HG03135 (cell line): ENCODE results near the gene KCNK7.

Source experiments
- ATAC-seq: cut with Tn5 transposase; IDR thresholded peaks from one replicate; pipeline ENCODE4 v1.9.1; 2021; ENCODE audit warnings: mild to moderate bottlenecking, moderate library complexity; ENCODE audit not compliant: unreplicated experiment

The KCNK7 gene

DNA sequence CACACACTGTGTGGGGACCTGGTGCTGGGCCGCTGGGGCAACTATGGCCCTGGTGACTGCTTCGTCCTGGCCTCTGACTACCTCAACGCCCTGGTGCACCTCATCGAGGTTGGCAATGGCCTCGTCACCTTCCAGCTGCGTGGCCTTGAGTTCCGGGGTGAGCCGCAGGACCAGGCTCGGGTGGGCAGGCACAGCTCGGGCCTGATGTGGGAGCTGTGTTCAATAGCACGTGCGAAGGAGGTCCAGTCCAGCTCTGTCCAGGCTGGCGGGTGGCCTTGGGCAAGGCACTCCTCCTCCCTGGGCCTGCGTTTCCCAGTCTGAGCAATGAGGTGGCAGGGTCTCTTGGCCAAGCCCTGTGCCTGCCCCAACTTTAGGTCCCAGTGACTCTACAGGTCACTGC lies 34.0 kb upstream of the KCNK7 start:
- no peak for ATAC-seq

DNA sequence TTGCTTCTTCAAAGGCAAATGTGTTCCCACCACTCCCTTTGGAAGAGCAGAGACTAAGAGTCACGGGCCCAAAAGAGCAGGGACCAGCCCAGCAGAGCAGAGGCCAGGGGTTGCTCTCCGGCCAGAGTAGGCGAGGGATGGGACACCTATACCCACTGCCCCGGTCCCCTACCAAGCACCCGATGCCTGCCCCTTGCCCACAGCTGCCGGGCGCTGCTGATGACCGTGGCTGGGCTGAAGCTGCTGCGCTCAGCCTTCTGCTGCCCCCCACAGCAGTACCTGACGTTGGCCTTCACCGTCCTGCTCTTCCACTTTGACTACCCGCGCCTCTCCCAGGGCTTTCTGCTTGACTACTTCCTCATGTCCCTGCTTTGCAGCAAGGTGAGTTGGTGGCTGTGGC lies 31.6 kb upstream of the KCNK7 start:
- ATAC-seq, result no peak

DNA sequence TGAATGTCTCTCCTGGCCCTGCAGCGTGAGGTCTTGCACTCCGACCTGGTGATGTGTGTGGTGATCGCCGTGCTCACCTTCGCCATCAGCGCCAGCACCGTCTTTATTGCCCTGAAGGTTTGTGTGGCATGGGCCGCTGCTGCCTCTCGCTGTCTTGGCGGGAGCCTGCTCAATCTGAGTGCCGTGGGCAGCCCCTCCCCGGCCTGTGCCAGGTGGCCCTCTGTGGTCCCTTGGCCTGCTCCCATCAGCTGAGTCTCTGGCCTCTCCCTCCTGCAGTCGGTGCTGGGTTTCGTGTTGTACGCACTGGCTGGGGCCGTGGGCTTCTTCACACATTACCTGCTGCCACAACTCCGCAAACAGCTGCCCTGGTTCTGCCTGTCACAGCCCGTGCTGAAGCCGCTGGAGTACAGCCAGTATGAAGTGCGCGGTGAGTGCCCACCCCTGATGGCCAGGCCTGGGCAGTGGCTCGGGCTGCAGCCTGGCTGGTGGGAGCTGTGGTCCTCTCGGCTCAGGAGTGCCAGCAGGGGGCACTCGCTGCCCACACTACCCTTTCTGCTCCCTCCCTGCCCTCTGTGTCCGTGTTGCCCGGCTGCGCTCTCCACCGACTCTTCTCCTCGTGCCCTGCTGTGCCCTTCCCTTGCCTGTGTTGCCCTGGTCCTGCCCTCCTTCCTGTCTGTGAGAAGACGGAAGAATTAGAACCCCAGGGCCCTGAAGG lies 30.2 kb upstream of the KCNK7 start:
- no peak for ATAC-seq

DNA sequence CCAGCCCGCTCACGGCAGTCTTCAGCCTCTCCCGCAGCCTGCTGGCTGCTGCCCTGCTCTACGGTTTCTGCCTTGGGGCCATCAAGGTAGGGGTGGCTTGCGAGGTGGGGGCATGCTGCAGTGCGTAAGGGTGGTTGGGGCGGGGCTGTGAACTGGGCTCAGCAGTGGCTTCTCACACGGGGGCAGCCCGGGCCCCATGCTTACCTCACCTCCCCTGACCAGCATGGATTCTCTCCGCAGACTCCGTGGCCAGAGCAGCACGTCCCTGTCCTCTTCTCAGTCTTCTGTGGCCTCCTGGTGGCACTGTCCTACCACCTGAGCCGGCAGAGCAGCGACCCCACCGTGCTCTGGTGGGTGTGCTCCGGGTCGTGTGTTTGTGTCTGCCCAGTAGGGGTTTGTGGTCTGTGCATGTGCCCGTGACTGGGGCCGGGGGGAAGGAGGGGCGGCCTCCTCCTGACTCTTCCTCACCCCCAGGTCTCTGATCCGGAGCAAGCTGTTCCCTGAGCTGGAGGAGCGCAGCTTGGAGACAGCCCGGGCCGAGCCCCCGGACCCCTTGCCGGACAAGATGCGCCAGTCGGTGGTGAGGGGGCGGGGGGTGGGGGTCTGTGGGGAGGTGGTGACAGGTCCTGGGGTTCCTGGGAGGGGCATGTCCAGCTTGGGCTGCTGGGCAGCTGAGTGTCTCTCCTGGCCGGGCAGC lies 29.5 kb upstream of the KCNK7 start:
- no peak for ATAC-seq

DNA sequence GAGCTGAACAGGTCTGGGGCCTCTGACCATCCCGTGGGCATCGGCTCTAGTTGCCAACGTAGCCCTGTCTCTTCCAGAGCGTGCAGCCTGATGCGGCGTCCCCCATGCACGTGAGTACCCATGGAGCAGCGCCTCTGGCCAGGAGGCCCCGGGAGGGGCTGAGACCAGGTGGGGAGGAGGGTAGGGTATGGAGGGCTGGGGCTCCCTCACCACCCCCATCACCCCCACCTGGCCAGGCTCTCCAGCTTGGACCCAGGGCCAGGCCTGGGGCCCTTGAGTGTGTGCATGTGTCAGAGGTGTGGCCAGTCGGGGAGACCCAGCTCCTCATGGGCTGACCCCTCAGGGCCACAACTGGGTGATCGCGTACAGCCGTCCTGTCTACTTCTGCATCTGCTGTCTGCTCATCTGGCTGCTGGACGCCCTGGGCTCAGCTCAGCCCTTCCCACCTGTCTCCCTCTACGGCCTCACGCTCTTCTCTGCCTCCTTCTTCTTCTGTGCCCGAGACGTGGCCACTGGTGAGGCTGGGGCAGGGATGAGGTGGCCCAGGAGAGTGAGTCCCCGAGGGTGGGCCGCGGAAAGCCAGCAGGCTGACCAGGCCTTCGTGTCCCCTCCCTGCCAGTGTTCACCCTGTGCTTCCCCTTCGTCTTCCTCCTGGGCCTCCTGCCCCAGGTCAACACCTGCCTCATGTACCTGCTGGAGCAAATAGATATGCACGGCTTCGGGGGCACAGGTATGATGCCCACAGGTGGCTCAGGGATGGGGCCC lies 28.4 kb upstream of the KCNK7 start:
- ATAC-seq, result no peak

DNA sequence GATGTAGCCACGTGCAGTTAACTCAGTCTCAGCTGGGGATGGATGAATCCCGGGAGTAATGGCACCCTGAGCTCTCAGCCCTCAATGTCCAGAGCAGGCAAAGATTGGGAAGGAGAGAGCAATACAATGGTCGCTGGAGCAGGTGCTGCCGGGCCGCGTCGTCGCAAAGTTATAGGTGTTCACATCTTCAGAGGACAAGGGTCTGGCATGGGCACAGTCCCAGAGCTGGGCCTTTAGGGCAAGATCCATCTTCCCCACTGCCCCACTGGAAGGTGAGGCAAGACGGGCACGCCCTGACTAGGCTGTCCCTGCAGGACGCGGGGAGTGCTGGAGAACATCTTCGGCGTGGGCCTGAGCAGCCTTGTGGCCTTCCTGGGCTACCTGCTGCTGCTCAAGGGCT lies 27.6 kb upstream of the KCNK7 start:
- ATAC-seq, result no peak

DNA sequence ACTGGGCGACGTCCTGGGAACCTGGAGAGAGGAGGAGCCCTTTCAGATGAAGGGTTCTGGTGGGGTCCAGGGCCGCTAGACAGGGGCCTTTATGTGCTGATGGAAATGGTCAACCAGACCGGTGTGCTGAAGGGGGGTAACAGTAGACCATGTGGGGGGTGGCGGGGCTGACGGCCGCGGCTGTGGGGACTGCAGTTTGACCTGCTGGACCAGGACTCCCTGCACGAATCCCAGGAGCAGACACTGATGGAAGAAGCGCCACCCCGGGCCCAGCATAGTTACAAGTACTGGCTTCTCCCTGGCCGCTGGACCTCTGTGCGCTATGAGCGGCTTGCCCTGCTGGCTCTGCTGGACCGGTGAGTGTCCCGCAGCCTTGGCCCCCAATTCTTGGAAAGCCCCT lies 26.4 kb upstream of the KCNK7 start:
- no peak for ATAC-seq

DNA sequence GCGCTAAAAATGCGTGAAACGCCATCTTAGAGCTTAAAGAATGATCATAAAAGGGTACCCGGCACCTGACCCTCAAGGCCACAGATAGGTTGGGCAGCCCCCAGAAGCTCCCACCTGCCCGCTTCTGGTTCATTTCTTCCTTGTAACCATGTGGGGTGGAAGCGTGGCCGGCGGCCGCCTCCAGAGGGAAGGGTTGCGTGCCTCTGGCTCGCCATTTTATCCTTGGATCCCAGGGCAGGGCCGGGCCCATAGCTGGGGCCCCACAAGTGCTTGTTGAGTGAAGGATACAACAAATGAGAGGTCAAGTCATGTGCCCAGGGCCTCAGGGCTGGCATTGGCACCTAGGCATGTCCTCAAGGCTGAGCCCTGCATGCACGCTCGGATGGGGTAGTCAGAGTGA lies 25.9 kb upstream of the KCNK7 start:
- ATAC-seq, result no peak

DNA sequence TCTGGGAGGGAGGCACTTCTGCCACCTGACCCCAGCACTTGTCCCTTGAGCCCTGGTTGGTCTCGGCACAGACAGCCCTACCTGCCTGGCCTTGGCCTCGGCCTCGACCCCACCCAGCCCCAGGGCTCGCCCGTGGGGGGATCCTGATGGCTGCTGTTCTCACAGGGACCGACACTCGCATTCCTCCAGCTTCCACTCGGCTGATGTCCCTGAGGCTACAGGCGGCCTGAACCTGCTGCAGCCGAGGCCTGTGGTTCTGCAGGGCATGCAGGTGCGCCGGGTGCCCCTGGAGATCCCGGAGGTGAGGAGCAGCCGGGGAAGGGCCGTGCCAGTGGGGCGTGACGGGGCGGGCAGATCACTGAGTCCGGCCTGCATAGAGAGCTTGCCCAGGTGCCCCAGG lies 25.1 kb upstream of the KCNK7 start:
- no peak for ATAC-seq

DNA sequence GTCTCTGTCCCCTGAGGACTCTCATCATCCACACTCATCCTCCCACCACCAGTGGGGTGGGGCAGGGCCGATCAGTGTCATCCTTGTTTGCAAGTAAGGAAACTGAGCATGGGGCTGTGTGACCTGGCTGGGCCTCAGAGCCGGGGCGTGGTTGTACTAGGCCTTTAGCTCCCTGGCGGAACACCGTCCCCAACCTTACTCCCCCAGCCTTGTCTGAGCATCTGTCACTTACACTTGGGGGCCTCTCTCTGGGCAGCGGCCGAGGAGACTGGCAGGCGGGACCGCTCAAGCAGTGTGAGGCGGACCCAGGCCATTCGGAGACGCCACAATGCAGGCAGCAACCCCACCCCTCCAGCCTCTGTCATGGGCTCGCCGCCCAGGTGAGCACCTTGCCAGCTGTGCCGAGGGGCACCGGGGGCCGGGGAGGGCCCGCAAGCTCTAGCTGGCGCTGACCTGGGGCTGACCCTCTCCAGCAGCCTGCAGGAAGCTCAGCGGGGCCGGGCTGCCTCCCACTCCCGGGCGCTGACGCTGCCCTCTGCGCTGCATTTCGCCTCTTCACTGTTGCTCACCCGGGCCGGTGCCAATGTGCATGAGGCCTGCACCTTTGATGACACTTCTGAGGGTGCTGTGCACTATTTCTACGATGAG lies 23.8 kb upstream of the KCNK7 start:
- ATAC-seq, result no peak

DNA sequence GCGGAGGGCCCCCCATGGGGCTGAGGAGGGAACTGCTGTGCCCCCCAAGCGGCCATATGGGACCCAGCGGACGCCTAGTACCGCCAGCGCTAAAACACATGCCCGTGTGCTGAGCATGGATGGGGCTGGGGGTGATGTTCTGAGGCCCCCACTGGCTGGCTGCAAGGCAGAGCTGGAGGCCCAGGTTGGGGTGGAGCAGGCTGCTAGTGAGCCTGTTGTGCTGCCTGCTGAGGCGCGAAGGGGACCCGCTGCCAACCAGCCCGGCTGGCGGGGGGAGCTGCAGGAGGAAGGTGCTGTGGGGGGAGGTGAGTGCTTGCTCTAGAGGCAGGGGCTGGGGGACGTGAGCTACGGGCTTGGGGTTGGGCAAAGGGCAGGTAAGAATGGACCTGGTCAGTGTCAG lies 23.2 kb upstream of the KCNK7 start:
- ATAC-seq, result no peak

DNA sequence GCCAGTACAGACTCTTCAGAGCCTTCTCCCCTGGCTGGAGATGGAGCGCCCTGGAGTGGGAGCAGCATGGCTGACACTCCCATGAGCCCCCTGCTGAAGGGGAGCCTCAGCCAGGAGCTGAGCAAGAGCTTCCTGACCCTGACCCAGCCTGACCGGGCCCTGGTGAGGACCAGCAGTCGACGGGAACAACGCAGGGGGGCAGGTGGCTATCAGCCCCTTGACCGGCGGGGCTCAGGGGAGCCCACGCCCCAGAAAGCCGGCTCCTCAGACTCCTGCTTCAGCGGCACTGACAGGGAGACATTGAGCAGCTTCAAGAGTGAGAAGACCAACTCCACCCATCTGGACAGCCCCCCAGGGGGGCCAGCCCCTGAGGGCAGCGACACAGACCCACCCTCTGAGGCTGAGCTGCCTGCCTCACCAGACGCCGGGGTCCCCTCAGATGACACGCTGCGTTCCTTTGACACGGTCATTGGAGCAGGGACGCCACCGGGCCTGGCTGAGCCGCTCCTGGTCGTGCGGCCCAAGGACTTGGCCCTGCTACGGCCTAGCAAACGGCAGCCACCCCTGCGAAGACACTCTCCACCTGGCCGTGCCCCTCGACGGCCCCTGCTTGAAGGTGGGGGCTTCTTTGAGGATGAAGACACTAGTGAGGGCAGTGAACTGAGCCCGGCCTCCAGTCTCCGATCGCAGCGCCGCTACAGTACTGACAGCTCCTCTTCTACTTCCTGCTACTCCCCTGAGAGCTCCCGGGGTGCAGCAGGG lies 22.6 kb upstream of the KCNK7 start:
- no peak for ATAC-seq

DNA sequence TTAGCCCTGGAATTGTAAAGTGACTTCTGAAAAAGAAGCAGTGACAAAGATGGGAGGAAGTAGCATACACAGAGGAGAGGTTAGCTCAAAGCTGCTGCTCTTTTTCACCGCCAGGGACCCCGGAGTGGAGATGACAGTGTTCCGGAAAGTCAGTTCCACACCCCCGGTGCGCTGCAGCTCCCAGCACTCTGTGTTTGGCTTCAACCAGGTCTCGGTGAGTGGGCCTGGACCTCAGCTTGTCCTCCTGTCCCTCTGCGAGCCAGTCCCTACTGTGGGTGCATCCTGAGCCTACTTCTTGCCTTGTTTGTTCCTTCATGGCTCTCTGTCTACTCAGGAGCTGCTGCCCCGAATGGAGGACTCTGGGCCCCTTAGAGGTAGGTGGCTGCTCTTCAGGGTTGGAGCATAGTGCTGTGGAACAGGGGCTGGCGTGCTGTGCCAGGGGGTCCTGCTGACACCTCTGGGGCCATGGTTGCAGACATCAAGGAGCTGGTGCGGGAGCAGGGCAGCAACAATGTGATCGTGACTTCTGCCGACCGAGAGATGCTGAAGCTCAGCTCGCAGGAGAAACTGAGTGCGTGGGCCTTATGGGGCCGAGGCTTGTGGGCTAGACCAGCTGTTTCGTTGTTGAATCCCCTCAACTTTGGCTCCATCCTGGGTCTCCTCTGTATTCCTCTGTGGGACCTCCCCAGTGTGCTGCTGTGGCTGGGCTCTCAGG lies 21.7 kb upstream of the KCNK7 start:
- no peak for ATAC-seq

DNA sequence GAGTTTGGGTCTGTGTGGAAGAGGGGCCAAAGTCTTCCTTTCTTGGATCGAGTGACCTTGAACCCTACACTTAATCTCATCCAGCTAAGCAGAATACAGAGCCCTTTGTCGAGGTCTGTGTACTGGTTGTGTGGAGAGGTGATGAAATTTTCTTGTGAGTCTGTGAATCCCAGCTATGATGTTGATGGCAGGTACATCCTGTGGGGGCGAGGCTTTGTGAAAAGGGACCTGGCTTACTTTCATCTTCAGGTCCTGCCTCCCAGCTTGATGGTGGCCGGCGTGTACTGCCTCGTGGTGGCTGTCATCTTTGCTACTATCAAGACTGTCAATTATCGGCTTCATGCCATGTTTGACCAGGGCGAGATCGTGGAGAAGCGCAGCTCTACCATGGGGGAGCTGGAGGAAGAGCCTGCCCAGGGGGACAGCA lies 21.0 kb upstream of the KCNK7 start:
- no peak for ATAC-seq

DNA sequence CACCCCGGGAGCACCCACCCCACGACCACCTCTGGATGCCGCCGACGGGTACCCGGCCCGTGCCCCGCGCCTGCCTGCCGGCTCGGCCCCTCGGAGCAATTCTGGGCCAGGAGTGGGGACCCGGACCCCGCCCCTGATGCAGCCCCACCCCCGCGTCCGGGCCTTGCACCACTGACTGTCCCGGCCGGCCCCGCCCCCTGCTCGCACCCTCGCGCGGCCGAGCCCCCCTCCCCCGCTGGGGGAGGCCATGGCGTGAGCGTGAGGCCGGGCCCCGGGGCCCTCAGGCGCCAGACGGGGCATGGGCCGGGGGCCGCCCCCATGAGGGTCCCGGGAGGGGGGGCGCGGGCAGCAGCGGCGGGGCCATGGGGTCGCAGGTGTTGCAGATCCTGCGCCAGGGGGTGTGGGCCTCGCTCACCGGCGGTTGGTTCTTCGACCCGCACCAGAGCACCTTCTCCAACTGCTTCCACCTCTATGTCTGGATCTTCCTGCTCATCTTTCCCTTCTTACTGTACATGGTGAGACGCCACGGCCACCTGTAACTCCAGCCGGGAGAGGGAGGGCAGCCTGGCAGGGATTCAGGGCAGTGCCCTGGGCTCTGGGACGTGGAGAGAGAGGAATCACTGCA lies 20.5 kb upstream of the KCNK7 start:
- peak; percentile 3 for ATAC-seq

DNA sequence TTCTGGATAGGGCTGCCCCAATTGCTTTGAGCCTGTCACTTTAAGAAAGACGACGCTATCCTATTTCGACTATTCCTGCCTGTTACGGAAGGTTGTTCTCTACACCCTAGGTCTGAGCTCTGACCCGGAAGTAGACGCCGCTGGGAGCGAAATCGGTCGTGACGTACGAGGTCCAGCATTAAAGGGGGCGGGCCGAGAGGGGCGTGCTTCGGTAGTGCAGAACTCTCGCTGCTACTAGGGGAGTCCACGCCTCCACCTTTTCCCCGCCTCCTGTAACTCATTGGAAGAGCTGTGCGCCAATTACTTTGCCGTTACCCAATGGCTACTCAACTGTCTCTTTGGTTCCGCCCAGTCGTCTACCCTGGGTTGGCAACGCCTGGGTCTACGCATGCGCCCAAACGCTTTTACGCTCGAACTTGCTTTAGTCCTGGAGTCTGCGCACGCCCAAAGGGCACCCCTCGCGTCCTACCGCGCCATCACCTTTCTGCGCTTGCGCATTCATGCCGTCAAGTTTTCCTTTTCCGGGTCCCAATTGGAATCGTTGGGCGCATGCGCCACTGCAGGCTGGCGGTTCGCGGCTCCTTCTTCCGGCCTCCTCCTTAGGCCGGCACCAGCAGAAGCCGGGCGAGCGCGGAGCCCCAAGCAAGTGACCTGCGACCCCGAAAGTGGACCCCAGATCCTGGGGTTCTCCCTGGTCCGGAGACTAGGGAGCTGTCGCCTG lies 19.8 kb upstream of the KCNK7 start, which contains the start of gene PCNX3:
TSS of gene PCNX3 (plus strand) at position 548 of the 721 bp plus-strand sequence. CDS start 536 bp downstream, outside the sequence.
- ATAC-seq, result peak; percentile 79

DNA sequence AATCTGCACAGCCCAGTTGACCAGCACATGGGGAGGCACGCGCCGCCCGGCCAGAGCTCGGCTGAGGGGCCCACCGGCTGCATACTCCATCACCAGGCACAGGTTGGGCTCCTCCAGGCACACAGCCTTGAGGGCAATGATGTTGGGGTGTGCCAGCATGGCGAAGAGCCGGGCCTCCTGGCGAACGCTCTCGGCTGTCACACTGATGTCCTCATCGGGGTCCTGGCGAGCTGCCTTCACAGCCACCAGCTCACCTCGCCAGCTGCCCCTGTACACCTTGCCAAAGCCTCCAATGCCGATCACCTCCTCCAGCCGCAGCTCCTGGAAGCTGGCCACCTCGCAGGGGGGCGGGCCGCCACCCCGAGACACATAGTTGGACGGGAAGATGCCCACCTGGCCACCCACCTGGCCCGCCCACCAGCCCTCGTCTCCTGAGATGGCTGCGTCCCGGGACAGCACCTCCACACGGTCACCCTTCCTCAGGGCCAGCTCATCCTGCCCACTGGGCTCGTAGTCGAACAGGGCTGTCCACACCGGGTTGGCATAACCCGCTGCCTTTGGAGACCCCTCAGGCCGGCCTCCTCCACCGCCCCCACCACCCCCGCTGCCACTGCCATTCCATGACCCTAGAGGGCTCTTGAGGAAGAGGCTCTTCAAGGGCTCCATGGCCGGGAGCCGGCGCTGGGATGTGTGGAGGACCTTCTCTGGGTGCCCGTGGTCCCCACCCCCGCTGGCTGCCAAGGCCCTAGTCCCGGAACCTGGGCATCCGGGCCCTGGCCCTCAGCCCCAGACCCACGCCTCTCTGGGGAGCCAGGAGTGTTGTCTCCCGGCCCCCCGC lies 17.7 kb upstream of the KCNK7 start:
- no peak for ATAC-seq

DNA sequence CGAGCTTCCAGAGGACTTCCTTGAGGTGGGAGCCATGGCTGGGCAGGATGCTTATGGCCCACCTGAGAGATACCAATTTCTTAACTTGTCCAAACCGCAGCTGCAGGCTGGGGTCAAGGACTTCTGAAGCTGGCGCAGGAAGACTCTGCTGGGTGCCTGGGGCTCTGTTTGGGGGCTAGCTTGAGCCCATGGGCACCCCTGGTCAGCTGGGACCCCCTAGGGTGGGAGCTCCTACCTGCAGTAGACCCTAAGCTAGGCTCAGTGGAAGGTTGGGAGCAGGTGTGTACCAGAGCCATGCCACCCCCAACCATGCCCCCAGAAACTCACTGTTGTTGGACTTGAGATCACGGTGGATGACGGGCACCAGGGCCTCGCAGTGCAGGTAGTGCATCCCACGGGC lies 17.1 kb upstream of the KCNK7 start:
- ATAC-seq, result no peak
